A673 (cell line): Measurements from ENCODE around the gene CDYL.

Source experiments
- EZH2 ChIP-seq: fragments of 200-600 bp; sonication (generic); IDR thresholded peaks from 2 replicates; pipeline ENCODE4 v1.6.1; 2017; ENCODE audit warnings: borderline replicate concordance, low read depth, mild to moderate bottlenecking, mixed read lengths, antibody characterized with exemption, low read length; ENCODE audit not compliant: poor library complexity, severe bottlenecking
- TF ChIP-seq, protein P1 (sequence below): fragments of 300-800, 200-600 bp; sonication (generic); conservative IDR thresholded peaks from 2 replicates; pipeline ENCODE4 v1.5.1; 2017; ENCODE audit warnings: low read depth, mild to moderate bottlenecking, antibody characterized with exemption, low read length, moderate library complexity, mixed read lengths

- TF ChIP-seq, protein P1, sequence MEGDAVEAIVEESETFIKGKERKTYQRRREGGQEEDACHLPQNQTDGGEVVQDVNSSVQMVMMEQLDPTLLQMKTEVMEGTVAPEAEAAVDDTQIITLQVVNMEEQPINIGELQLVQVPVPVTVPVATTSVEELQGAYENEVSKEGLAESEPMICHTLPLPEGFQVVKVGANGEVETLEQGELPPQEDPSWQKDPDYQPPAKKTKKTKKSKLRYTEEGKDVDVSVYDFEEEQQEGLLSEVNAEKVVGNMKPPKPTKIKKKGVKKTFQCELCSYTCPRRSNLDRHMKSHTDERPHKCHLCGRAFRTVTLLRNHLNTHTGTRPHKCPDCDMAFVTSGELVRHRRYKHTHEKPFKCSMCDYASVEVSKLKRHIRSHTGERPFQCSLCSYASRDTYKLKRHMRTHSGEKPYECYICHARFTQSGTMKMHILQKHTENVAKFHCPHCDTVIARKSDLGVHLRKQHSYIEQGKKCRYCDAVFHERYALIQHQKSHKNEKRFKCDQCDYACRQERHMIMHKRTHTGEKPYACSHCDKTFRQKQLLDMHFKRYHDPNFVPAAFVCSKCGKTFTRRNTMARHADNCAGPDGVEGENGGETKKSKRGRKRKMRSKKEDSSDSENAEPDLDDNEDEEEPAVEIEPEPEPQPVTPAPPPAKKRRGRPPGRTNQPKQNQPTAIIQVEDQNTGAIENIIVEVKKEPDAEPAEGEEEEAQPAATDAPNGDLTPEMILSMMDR = no peak
- no peak for TF ChIP-seq EZH2
Observed at GRCh38 chr6:4778086-4778485, 1.9 kb downstream of the CDYL start.
